ENCODE data around the gene KIAA0040.

Gene KIAA0040
- 42.3 to 125 (median 67.3) reads per million in 9 experiments for total RNA-seq

DNA sequence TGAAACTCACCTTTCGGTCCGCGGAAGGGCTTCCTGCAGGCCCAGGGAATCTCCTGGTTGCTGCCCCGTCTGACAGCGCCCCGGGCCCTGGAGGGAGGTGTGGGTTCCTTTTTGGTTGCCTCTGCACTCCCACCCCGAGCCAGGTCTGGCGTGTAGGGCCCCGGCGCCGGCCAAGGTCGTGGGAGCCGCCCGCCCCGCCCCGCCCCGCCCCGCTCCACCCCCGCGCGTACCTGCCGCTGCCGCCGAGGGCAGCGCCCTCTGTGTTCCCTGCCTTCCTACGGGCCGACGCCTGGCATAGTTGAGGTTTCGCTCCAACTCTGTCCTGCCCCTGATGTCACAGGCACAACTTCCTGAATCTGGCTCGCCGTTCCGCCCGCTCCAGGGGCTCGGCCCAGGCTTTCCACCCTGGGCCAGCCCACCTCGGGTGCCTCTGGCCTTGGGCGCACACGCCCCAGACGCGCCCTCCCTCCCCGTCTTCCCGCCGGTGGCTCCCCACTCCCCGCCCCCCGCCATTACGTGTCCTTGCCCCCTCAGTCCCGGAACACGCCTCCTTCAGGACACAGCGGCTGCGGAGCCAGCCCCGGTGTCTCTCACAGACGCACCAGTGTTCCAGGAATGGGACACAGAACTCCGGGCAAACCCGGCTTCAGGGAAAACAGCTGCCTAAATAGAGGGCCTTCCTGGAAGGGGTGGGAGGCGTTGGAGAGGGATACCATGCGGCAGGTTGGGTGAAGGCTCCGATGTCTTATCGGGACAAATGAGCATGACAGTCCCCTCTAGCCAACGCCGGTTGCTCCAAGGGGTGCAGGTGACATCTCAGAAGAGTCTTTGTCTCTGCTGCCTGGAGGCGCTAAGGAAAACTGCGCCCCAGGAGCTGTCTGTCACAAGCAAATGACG is at the start of gene KIAA0040:
Gene KIAA0040, minus strand, starts transcription at position 147 of the 897 bp plus-strand sequence. CDS start 31,763 bp downstream, outside the sequence.
- peak within 1 kb of the TSS; percentile 95 to 97 for H3K4me3 Mint-ChIP-seq
- H3K27me3 Mint-ChIP-seq: no peaks in the 10 kb centered on the region
- H3K4me1 Mint-ChIP-seq (ENCODE audit: low read depth in 2 of 2): peaks cover 40 to 44% of the 10 kb centered on the region in 2 donors
- H3K27ac Mint-ChIP-seq: peak within 1 kb of the TSS; percentile 24 to 93
- ATAC-seq (replicated peaks): peak; percentile 71
- DNase-seq: peak; percentile 18 to 30 (median 23)
- no peaks in the 10 kb centered on the region for H3K36me3 Mint-ChIP-seq (ENCODE audit: insufficient read depth)
- H3K9me3 Mint-ChIP-seq: no peaks in the 10 kb centered on the region

DNA sequence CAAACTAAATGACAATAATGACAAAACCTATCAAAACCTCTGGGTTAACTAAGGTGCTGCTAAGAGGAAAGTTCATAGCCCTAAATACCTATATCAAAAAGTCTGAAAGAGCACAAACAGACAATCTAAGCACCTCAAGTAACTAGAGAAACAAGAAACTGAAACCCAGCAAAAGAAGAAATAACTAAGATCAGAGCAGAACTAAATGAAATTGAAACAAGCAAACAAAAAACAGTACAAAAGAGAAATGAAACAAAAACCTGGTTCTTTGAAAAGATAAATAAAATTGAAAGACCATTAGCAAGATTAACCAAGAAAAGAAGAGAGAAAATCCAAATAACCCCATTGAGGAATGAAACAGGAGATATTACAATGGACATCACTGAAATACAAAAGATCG is 44.8 kb upstream of the KIAA0040 start:
- peaks cover 0 to 5% of the 10 kb centered on the region in 2 donors for H3K27me3 Mint-ChIP-seq
- no peak overlapping the region for H3K27ac Mint-ChIP-seq
- DNase-seq: no peak
- H3K4me1 Mint-ChIP-seq (ENCODE audit: low read depth in 2 of 2): peaks cover 0 to 6% of the 10 kb centered on the region in 2 donors
- H3K36me3 Mint-ChIP-seq (ENCODE audit: insufficient read depth): no peaks in the 10 kb centered on the region
- no peak overlapping the region for H3K4me3 Mint-ChIP-seq
- H3K9me3 Mint-ChIP-seq: no peaks in the 10 kb centered on the region
- no peak for ATAC-seq (replicated peaks)

DNA sequence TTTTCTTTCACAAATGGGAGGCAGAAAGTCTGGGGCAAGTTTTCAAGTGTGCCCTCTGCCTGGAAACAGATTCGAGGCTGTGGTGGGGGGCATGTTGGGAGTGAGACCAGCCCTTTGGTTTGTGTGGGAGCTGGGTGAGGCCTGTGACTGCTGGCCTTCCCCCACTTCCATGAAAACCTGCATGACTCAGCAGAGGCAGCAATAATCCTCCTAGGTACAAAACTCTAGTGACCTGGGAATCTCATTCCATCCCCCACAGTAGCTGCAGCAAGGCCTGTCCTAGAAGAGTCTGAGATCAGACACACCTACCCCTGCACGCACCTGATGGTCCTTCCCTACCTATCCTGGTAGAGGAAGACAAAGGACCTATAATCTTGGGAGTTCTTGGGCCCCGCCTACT is 42.1 kb upstream of the KIAA0040 start:
- no peak overlapping the region for H3K27ac Mint-ChIP-seq
- no peaks in the 10 kb centered on the region for H3K36me3 Mint-ChIP-seq (ENCODE audit: insufficient read depth)
- peaks cover 0 to 5% of the 10 kb centered on the region in 2 donors for H3K27me3 Mint-ChIP-seq
- no peak overlapping the region for H3K4me3 Mint-ChIP-seq
- no peaks in the 10 kb centered on the region for H3K9me3 Mint-ChIP-seq
- peaks cover 0 to 6% of the 10 kb centered on the region in 2 donors for H3K4me1 Mint-ChIP-seq (ENCODE audit: low read depth in 2 of 2)
- ATAC-seq (replicated peaks): no peak
- no peak for DNase-seq

DNA sequence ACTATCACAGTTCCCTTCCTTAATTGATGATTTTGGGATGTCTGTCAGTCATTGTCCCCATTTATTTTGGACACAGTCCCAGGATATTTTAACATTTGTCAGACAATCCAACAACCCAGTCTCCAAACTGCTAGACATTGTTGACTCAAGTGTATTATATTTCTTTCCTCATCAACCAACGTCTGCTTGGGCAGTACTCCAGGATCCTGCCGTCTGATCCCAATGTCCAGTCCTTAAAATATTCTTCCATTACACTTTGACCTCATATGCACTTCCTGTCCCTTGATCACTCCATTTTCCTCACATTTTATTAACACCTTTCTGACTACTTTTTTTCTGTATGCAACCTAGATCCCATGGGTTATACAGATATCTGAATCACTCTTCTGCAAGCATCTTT is 39.8 kb upstream of the KIAA0040 start:
- Mint-ChIP-seq H3K36me3 (ENCODE audit: insufficient read depth) (no peaks in the 10 kb centered on the region), H3K27me3 (peaks cover 0 to 5% of the 10 kb centered on the region in 2 donors), H3K4me3 (no peak overlapping the region), H3K27ac (no peak overlapping the region), H3K9me3 (no peaks in the 10 kb centered on the region), H3K4me1 (ENCODE audit: low read depth in 2 of 2) (peaks cover 0 to 6% of the 10 kb centered on the region in 2 donors)
- no peak for DNase-seq
- no peak for ATAC-seq (replicated peaks)

- H3K27ac Mint-ChIP-seq: no peak overlapping the region
- H3K4me1 Mint-ChIP-seq (ENCODE audit: low read depth in 2 of 2): no peaks in the 10 kb centered on the region
- H3K4me3 Mint-ChIP-seq: no peak overlapping the region
- peaks cover 5% of the 10 kb centered on the region for H3K36me3 Mint-ChIP-seq (ENCODE audit: insufficient read depth)
- H3K27me3 Mint-ChIP-seq: no peaks in the 10 kb centered on the region
- no peak for ATAC-seq (replicated peaks)
- no peak for DNase-seq
- no peaks in the 10 kb centered on the region for H3K9me3 Mint-ChIP-seq
These were observed 33.2 kb upstream of the KIAA0040 start for GRCh38 chr1:175225805-175226129.

- ATAC-seq (replicated peaks) (no peak), DNase-seq (no peak)
- peaks cover 0 to 4% of the 10 kb centered on the region in 2 donors for H3K4me1 Mint-ChIP-seq (ENCODE audit: low read depth in 2 of 2)
- peaks cover 5% of the 10 kb centered on the region for H3K36me3 Mint-ChIP-seq (ENCODE audit: insufficient read depth)
- no peak overlapping the region for H3K4me3 Mint-ChIP-seq
- no peaks in the 10 kb centered on the region for H3K9me3 Mint-ChIP-seq
- H3K27ac Mint-ChIP-seq: no peak overlapping the region
- H3K27me3 Mint-ChIP-seq: no peaks in the 10 kb centered on the region
These were observed 29.8 kb upstream of the KIAA0040 start for GRCh38 chr1:175222296-175222938.

DNA sequence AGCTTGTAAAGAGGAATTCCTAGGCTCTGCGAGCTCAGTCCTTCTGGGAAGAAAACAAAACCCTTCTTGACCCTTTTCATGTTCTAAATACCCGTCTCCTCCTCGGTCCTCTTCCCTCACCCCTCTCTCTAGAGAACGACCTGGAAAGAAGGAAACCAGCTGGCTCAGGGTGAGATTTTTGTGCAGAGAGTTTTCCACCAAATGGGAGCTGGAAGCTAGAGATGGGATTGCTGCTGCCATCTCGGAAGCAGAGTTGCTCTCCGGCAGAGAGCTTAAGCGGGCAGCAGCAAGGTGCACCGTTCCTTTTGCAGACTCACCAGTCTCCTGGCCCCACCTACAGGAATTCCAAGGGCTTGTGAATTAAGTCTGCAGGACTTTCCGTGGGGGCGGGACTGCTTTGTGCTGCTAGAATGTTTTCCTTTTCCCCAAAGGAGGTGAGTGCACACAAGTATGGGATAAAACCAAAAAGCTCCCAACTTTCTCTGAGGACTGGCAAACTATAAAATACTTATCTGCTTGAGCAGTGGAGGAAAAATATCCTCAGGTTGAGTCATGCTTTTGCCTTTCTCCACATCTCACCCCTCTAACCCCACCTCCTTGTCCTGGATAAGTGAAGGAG is 29.1 kb upstream of the KIAA0040 start:
- Mint-ChIP-seq H3K27me3 (no peaks in the 10 kb centered on the region), H3K9me3 (no peaks in the 10 kb centered on the region), H3K4me1 (ENCODE audit: low read depth in 2 of 2) (peaks cover 0 to 4% of the 10 kb centered on the region in 2 donors), H3K27ac (no peak overlapping the region), H3K4me3 (no peak overlapping the region), H3K36me3 (ENCODE audit: insufficient read depth) (peaks cover 5% of the 10 kb centered on the region)
- ATAC-seq (replicated peaks) (no peak), DNase-seq (no peak)

GRCh38 chr1:175220853-175221556 is 28.4 kb upstream of the KIAA0040 start:
- peaks cover 5% of the 10 kb centered on the region for H3K36me3 Mint-ChIP-seq (ENCODE audit: insufficient read depth)

DNA sequence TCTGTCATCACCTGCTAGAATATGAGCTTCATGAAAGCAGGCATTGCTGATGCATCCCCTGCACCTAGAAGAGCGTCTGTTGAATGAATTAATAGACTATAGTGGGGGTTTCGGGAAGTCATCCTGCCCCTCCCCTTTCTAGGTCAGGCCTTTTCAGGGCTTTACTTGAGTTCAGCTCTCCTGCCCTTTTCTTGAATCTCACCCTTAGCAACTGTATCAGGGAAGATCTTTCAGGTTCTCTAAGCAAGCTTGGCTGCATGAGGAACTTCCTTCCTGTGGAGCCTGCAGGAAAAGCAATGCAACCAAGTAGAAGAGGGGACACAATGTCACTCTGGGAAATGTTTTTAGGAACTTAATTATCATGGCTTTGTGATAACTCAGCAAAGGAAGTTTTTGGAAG is 27.2 kb upstream of the KIAA0040 start:
- Mint-ChIP-seq H3K4me1 (ENCODE audit: low read depth in 2 of 2) (peaks cover 0 to 4% of the 10 kb centered on the region in 2 donors), H3K9me3 (no peaks in the 10 kb centered on the region)

More at GRCh38 chr1:175220853-175221556, 28.4 kb upstream of the KIAA0040 start:
- ATAC-seq (replicated peaks) (no peak), DNase-seq (no peak)
- H3K27ac Mint-ChIP-seq: no peak overlapping the region
- H3K4me1 Mint-ChIP-seq (ENCODE audit: low read depth in 2 of 2): peaks cover 0 to 4% of the 10 kb centered on the region in 2 donors
- no peak overlapping the region for H3K4me3 Mint-ChIP-seq
- H3K9me3 Mint-ChIP-seq: no peaks in the 10 kb centered on the region
- H3K27me3 Mint-ChIP-seq: no peaks in the 10 kb centered on the region

GRCh38 chr1:175218786-175219434 is 26.3 kb upstream of the KIAA0040 start:
- ATAC-seq (replicated peaks) (no peak), DNase-seq (no peak)
- no peaks in the 10 kb centered on the region for H3K27me3 Mint-ChIP-seq
- no peak overlapping the region for H3K4me3 Mint-ChIP-seq
- peaks cover 3% of the 10 kb centered on the region for H3K36me3 Mint-ChIP-seq (ENCODE audit: insufficient read depth)
- peak overlapping the region; percentile 10 to 32 for H3K27ac Mint-ChIP-seq
- peaks cover 0 to 4% of the 10 kb centered on the region in 2 donors for H3K4me1 Mint-ChIP-seq (ENCODE audit: low read depth in 2 of 2)
- no peaks in the 10 kb centered on the region for H3K9me3 Mint-ChIP-seq

More for the DNA sequence above, 27.2 kb upstream of the KIAA0040 start:
- no peak overlapping the region for H3K27ac Mint-ChIP-seq
- H3K36me3 Mint-ChIP-seq (ENCODE audit: insufficient read depth): peaks cover 5% of the 10 kb centered on the region
- no peak for DNase-seq
- H3K27me3 Mint-ChIP-seq: no peaks in the 10 kb centered on the region
- no peak for ATAC-seq (replicated peaks)
- H3K4me3 Mint-ChIP-seq: no peak overlapping the region

GRCh38 chr1:175217721-175218531 is 25.4 kb upstream of the KIAA0040 start:
- H3K36me3 Mint-ChIP-seq (ENCODE audit: insufficient read depth): peaks cover 3% of the 10 kb centered on the region
- no peaks in the 10 kb centered on the region for H3K9me3 Mint-ChIP-seq
- H3K27ac Mint-ChIP-seq: peak overlapping the region; percentile 10 to 32
- peaks cover 8% of the 10 kb centered on the region in 2 donors for H3K4me1 Mint-ChIP-seq (ENCODE audit: low read depth in 2 of 2)
- DNase-seq: no peak
- no peak overlapping the region for H3K4me3 Mint-ChIP-seq
- no peak for ATAC-seq (replicated peaks)
- no peaks in the 10 kb centered on the region for H3K27me3 Mint-ChIP-seq

DNA sequence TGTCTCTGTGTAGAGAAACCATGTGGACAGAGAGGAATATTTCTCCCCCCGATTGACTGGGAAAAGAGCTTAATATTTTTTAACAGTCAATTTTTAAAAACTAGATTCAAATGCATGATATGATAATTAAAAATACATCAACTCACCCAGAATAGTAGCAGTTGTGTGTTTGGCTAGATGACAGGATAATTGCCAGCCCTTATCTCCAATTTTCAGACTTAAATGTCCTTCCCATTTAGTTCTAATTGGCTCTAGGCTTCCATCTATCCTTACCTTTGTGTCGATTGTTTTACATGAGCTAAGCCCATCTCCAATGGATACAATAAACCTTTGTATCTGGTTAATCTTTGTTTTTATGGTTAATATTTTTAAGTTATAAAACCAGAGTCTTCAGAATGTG is 23.9 kb upstream of the KIAA0040 start:
- peaks cover 20 to 21% of the 10 kb centered on the region in 2 donors for H3K4me1 Mint-ChIP-seq (ENCODE audit: low read depth in 2 of 2)
- H3K4me3 Mint-ChIP-seq: no peak overlapping the region
- H3K27ac Mint-ChIP-seq: no peak overlapping the region
- no peaks in the 10 kb centered on the region for H3K36me3 Mint-ChIP-seq (ENCODE audit: insufficient read depth)
- DNase-seq (no peak), ATAC-seq (replicated peaks) (no peak)
- no peaks in the 10 kb centered on the region for H3K9me3 Mint-ChIP-seq
- H3K27me3 Mint-ChIP-seq: no peaks in the 10 kb centered on the region

Measured in effector memory CD8-positive, alpha-beta T cell (primary cell).